ENCODE measurements around the gene DPP9. TPM values are rescaled to one million over a fixed set of nuclear protein-coding genes. Genes with fewer than 3 reads are reported as not detected.

DPP9 gene
- total RNA-seq, 1 experiment from 2014 or later, result 46.4 TPM

GRCh38 chr19:4639531-4640246 is 84.0 kb downstream of the DPP9 start:
- Histone ChIP-seq H2BK20ac (ENCODE audit: low read depth, low read length, poor library complexity, severe bottlenecking) (no peak overlapping the region), H3K4me1 (ENCODE audit: insufficient read depth, low read length) (no peaks in the 10 kb centered on the region), H3K79me2 (ENCODE audit: insufficient read depth, low read length) (no peaks in the 10 kb centered on the region), H3K18ac (ENCODE audit: insufficient read length, low read depth, low read length) (no peak overlapping the region), H3K79me1 (ENCODE audit: insufficient read depth, low read depth, low read length, poor library complexity, severe bottlenecking) (no peaks in the 10 kb centered on the region), H2BK15ac (ENCODE audit: low read depth, low read length) (no peak overlapping the region), H3T11ph (ENCODE audit: low read length) (no peak overlapping the region), H3K56ac (ENCODE audit: insufficient read length, low read depth, low read length) (no peak overlapping the region), H3K27me3 (ENCODE audit: insufficient read depth, low read length) (no peaks in the 10 kb centered on the region), H3K4ac (ENCODE audit: low read depth, low read length) (no peak overlapping the region), H3K9ac (ENCODE audit: extremely low read depth, insufficient read length, low read length) (peak overlapping the region; percentile 21), H4K5ac (ENCODE audit: insufficient read length, low read depth, low read length) (no peak overlapping the region), H4K8ac (replicated peaks; ENCODE audit: insufficient read length, low read depth, low read length) (no peak overlapping the region), H2BK120ac (ENCODE audit: low read depth, low read length, poor library complexity, severe bottlenecking) (no peak overlapping the region), H4K20me1 (ENCODE audit: control insufficient read depth, insufficient read depth, insufficient read length) (no peaks in the 10 kb centered on the region), H3K23ac (ENCODE audit: insufficient read length, low read depth, low read length) (no peak overlapping the region), H3K14ac (ENCODE audit: insufficient read depth, low read length) (no peak overlapping the region; the same call in 1 of the 2 replicates), H3K27ac (ENCODE audit: insufficient read length, low read depth, low read length) (no peak overlapping the region), H3K23me2 (ENCODE audit: insufficient read length, low read depth, low read length, poor library complexity, severe bottlenecking) (peaks cover 13% of the 10 kb centered on the region), H4K91ac (ENCODE audit: insufficient read length, low read depth, low read length) (no peak overlapping the region), H3K9me3 (ENCODE audit: control insufficient read depth, low read depth, low read length) (no peaks in the 10 kb centered on the region), H2AFZ (ENCODE audit: low read length) (no peak overlapping the region), H2BK5ac (ENCODE audit: insufficient read length, low read length) (no peak overlapping the region), H2BK12ac (ENCODE audit: insufficient read length, low read depth, low read length) (no peak overlapping the region), H3K4me2 (ENCODE audit: insufficient read depth, insufficient read length, low read length) (peak overlapping the region; percentile 84), H2AK5ac (ENCODE audit: insufficient read length, low read length) (no peak overlapping the region)
- H3K4me1 Mint-ChIP-seq, result peaks cover 6 to 17% of the 10 kb centered on the region in 2 experiments
- no CpG with 5 or more reads among the region's 39 CpGs for WGBS (ENCODE audit: extremely low coverage, insufficient read length, low lambda C conversion rate)
- no peak for TF ChIP-seq CTCF (conservative IDR thresholded peaks at IDR 0.05)
- no peaks in the 10 kb centered on the region for H3K36me3 Mint-ChIP-seq (ENCODE audit: insufficient read depth in 1 of 3, low read depth in 3 of 3)
- DNase-seq, result no peak
- H3K9me3 Mint-ChIP-seq, result no peaks in the 10 kb centered on the region; a peak in 1 of 5 replicates
- H3K27ac Mint-ChIP-seq, result no peak overlapping the region; a peak in 1 of 7 replicates
- H3K4me3 Mint-ChIP-seq, result peak overlapping the region; percentile 78 to 94
- H3K27me3 Mint-ChIP-seq (ENCODE audit: low read depth), result peaks cover 22% of the 10 kb centered on the region
